Ascending aorta (tissue), 2 donors: ENCODE results near the gene TMEM53. TPM values are rescaled to one million over a fixed set of nuclear protein-coding genes. Genes with fewer than 3 reads are reported as not detected.

ENCODE experiments used
- DNase-seq, 2 donors: peaks; one replicate each; pipeline ENCODE4 v3.0.0-alpha.2; 2019; ENCODE audit warnings: low spot score in 2 of 2
- H3K27ac ChIP-seq, 2 donors: fragments of 200-600 bp; sonication (generic); one replicate each; pipeline ENCODE4 v1.5.1; 2016 to 2017; ENCODE audit warnings: mild to moderate bottlenecking in 1 of 2
- H3K27me3 ChIP-seq: fragments of 200-600 bp; sonication (generic); one replicate; pipeline ENCODE4 v1.5.1; 2017
- H3K36me3 ChIP-seq, 2 donors: fragments of 200-600 bp; sonication (generic); one replicate each; pipeline ENCODE4 v1.5.1; 2016
- H3K4me1 ChIP-seq, 2 donors: fragments of 200-600 bp; sonication (generic); one replicate each; pipeline ENCODE4 v1.5.1; 2016 to 2017; ENCODE audit warnings: mild to moderate bottlenecking in 1 of 2
- H3K4me3 ChIP-seq, 2 donors: fragments of 200-600 bp; sonication (generic); one replicate each; pipeline ENCODE4 v1.5.1; 2016 to 2017; ENCODE audit warnings: mild to moderate bottlenecking in 1 of 2
- H3K9me3 ChIP-seq, 2 donors: fragments of 200-600 bp; sonication (generic); one replicate each; pipeline ENCODE4 v1.5.1; 2016
- CTCF ChIP-seq, 3 experiments: fragments of 200-600 bp in 2 of 3; fragments of 450-650 bp in 1 of 3; sonication (generic) in 2 of 3; IDR thresholded peaks; one replicate each; pipeline ENCODE4 v1.5.1; 2016 to 2019; ENCODE audit warnings: antibody characterized with exemption in 3 of 3, mild to moderate bottlenecking in 1 of 3, moderate library complexity in 1 of 3
- intact Hi-C: fragments of 100-400 bp; cut with DNase I; formaldehyde crosslinking; loops from one replicate; pipeline ENCODE4 v1.15.1; 2023
- total RNA-seq: library from RNA; depleted of rRNA; stranded (reverse); fragments of >200 nt; gene quantifications from one replicate; pipeline ENCODE4 v1.1.0, GENCODE V29; 2016

Gene TMEM53
- total RNA-seq, 1 donor from 2014 or later: 9.2 TPM

GRCh38 chr1:44632598-44632997 lies 41.7 kb downstream of the TMEM53 start:
- H3K9me3 ChIP-seq: no peaks in the 10 kb centered on the region
- H3K27ac ChIP-seq: peak overlapping the region; percentile 95 to 97
- intact Hi-C loops: loop anchor here (1.0 to 5.0 kb wide), 2 partner anchors 13 to 670 kb away; no protein-coding TSS in a partner anchor
- H3K27me3 ChIP-seq: no peaks in the 10 kb centered on the region
- H3K36me3 ChIP-seq: peaks cover 33 to 37% of the 10 kb centered on the region in 2 donors
- peaks cover 12 to 13% of the 10 kb centered on the region in 2 donors for H3K4me1 ChIP-seq
- no peak for TF ChIP-seq CTCF (IDR thresholded peaks at IDR 0.05)
- H3K4me3 ChIP-seq: peak overlapping the region; percentile 84 to 96
- DNase-seq: no peak

- DNase-seq: peak; percentile 62 to 94
- Histone ChIP-seq H3K27me3 (no peaks in the 10 kb centered on the region), H3K4me1 (peaks cover 12 to 13% of the 10 kb centered on the region in 2 donors), H3K27ac (peak overlapping the region; percentile 95 to 97), H3K36me3 (peaks cover 26 to 30% of the 10 kb centered on the region in 2 donors), H3K9me3 (no peaks in the 10 kb centered on the region), H3K4me3 (peak overlapping the region; percentile 84 to 96)
- TF ChIP-seq CTCF (IDR thresholded peaks at IDR 0.05): peak in 1 of 3 experiments; percentile 14
- intact Hi-C loops: loop anchor here (1.0 to 5.0 kb wide), 2 partner anchors 13 to 670 kb away; no protein-coding TSS in a partner anchor
These were observed 42.4 kb downstream of the TMEM53 start for GRCh38 chr1:44631647-44632539.

GRCh38 chr1:44631333-44631646 lies 43.0 kb downstream of the TMEM53 start:
- H3K27me3 ChIP-seq: no peaks in the 10 kb centered on the region
- no peaks in the 10 kb centered on the region for H3K9me3 ChIP-seq
- H3K27ac ChIP-seq: peak overlapping the region; percentile 95 to 97
- TF ChIP-seq CTCF (IDR thresholded peaks at IDR 0.05): no peak
- peaks cover 20 to 24% of the 10 kb centered on the region in 2 donors for H3K36me3 ChIP-seq
- peak overlapping the region; percentile 84 to 96 for H3K4me3 ChIP-seq
- intact Hi-C loops: loop anchor here (5.0 kb wide), 1 partner anchor 671 kb away; no protein-coding TSS in a partner anchor
- H3K4me1 ChIP-seq: peaks cover 12 to 13% of the 10 kb centered on the region in 2 donors
- no peak for DNase-seq

- Histone ChIP-seq H3K36me3 (peaks cover 9 to 12% of the 10 kb centered on the region in 2 donors), H3K9me3 (no peaks in the 10 kb centered on the region), H3K27ac (no peak overlapping the region), H3K4me1 (peaks cover 12 to 13% of the 10 kb centered on the region in 2 donors), H3K27me3 (no peaks in the 10 kb centered on the region), H3K4me3 (no peak overlapping the region)
- no peak for TF ChIP-seq CTCF (IDR thresholded peaks at IDR 0.05)
- intact Hi-C loops: loop anchor here (5.0 kb wide), 1 partner anchor 672 kb away; no protein-coding TSS in a partner anchor
- no peak for DNase-seq
These were observed 44.2 kb downstream of the TMEM53 start for GRCh38 chr1:44630116-44630515.

- H3K27me3 ChIP-seq: no peaks in the 10 kb centered on the region
- no peak for DNase-seq
- H3K4me3 ChIP-seq: no peak overlapping the region
- intact Hi-C loops: no loop called here
- H3K9me3 ChIP-seq: no peaks in the 10 kb centered on the region
- H3K27ac ChIP-seq: no peak overlapping the region
- no peak for TF ChIP-seq CTCF (IDR thresholded peaks at IDR 0.05)
- H3K36me3 ChIP-seq: peaks cover 0 to 2% of the 10 kb centered on the region in 2 donors
- peaks cover 12 to 13% of the 10 kb centered on the region in 2 donors for H3K4me1 ChIP-seq
These were observed 45.1 kb downstream of the TMEM53 start for GRCh38 chr1:44628962-44629756.
